Measurements from ENCODE around the gene KIFC3. TPM values are rescaled to one million over a fixed set of nuclear protein-coding genes. Genes with fewer than 3 reads are reported as not detected.
"Not testable (repeated sequence)": the region's sequence is repeated elsewhere in the genome, so short reads cannot be mapped to it uniquely, and the experiment has no call there.

The KIFC3 gene
- total RNA-seq, 4 donors from 2014 or later: 116 to 206 (median 164) TPM

DNA sequence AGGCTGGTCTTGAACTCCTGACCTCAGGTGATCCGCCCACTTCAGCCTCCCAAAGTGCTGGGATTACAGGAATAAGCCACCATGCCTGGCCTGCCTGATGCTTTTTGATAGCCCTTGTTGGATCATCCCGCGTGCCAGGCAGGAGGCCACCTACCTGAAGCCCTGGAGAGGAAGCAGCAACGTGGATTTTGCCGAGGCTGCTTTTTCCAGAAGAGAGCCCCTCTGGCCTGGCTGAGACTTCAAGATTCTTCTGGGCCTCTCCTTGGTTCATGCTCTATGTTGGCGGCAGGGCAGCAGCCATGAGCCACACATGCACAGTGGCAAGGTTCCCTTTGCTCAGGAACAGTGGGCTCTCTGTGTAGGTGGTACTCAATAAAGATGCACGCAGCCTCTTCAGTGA is 55.2 kb downstream of the KIFC3 start:
- WGBS, 2 donors: 92 to 97% methylated on average over 7 of the region's 7 CpGs
- TF ChIP-seq CTCF (IDR thresholded peaks at IDR 0.05): no peak
- TF ChIP-seq POLR2A (IDR thresholded peaks at IDR 0.05): no peak
- intact Hi-C loops (cut with DNase I; ENCODE audit: low total_unique reads): no loop called here
- DNase-seq (ENCODE audit: low spot score in 2 of 2): no peak
- no peak overlapping the region for H3K4me3 ChIP-seq (ENCODE audit: low read depth, poor library complexity, severe bottlenecking)

DNA sequence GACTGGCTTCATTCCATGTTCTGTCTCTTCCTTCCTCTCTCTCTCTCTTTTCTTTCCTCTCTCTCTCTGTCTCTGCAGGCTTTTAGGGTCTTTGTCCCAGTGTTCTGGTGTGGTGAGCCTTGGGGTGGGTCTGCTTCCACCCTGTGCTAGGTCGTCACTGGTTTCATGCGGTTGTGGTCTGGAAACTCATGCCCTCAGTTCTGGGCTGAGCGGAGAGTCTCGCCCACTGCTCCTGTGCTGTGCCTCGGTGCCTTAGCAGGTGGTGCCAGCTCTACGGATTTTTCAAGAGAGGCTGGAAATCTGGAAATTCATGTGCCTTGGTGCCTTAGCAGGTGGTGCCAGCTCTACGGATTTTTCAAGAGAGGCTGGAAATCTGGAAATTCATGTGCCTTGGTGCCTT is 56.0 kb downstream of the KIFC3 start:
- H3K4me3 ChIP-seq (ENCODE audit: low read depth, poor library complexity, severe bottlenecking); DNase-seq (ENCODE audit: low spot score in 2 of 2); intact Hi-C loops (cut with DNase I; ENCODE audit: low total_unique reads): not testable (repeated sequence)
- WGBS, 2 donors: 91 to 92% methylated on average over 7 of the region's 7 CpGs

- WGBS, 2 donors: 98 to 99% methylated on average over 3 of the region's 3 CpGs
- no peak for TF ChIP-seq CTCF (IDR thresholded peaks at IDR 0.05)
- TF ChIP-seq POLR2A (IDR thresholded peaks at IDR 0.05): no peak
- intact Hi-C loops (cut with DNase I; ENCODE audit: low total_unique reads): no loop called here
- DNase-seq (ENCODE audit: low spot score in 2 of 2): no peak
- H3K4me3 ChIP-seq (ENCODE audit: low read depth, poor library complexity, severe bottlenecking): no peak overlapping the region
Measured at GRCh38 chr16:57745768-57746167, 56.5 kb downstream of the KIFC3 start.

DNA sequence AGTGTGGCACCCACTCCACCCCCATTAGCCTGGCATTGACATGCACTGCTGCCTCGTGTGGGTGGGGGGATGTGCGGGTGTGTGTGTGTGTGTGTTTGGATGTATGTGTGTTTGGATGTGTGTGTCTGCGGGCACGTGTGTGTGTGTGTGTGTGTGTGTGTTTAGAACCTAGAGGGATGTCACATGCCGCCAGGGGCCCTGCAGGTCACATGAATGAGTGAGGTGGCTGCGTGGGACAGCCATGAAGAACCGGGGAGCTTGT is 57.7 kb downstream of the KIFC3 start:
- TF ChIP-seq POLR2A (IDR thresholded peaks at IDR 0.05): no peak
- no peak for TF ChIP-seq CTCF (IDR thresholded peaks at IDR 0.05)
- DNase-seq (ENCODE audit: low spot score in 2 of 2): no peak
- 76 to 90% methylated on average over 6 to 7 of the region's 7 CpGs for WGBS, 2 donors
- H3K4me3 ChIP-seq (ENCODE audit: low read depth, poor library complexity, severe bottlenecking): no peak overlapping the region
- intact Hi-C loops (cut with DNase I; ENCODE audit: low total_unique reads): no loop called here

DNA sequence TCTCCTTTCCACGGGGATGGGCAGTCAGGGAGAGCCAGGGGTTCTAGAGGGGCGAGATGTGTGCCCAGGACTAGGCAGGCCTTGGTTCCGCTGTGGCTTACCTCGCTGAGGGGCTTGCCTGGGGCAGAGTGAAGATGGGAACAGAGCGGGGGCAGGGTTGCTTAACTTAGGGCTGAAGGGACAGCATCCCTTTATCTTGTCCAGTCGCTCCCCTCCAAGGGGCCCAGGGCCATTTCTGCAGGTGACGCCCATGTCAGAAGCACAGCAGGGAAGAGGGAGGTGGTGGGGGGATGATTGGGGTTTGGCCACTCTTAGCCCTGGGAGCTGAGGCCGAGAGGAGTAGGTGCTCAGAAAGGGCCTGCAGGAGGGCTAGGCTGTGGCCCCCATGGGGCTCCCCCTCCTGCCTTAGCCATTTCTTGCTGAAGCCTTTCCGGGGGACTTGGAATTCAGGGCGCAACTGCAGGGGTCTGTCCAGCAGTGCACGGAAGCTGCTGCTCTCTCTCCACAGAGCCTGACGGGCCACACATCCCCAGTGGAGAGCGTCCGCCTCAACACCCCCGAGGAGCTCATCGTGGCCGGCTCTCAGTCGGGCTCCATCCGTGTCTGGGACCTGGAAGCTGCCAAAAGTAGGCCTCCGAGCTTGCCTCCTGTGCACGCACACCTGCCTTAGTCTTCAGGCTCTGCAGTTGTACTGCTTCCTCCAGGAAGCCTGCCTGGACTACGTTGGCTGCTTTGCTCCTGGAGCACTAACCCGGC is 58.2 kb downstream of the KIFC3 start:
- intact Hi-C loops (cut with DNase I; ENCODE audit: low total_unique reads): no loop called here
- WGBS, 2 donors: 86 to 95% methylated on average over 11 to 20 of the region's 23 CpGs
- DNase-seq (ENCODE audit: low spot score in 2 of 2): no peak
- TF ChIP-seq CTCF (IDR thresholded peaks at IDR 0.05): no peak
- no peak for TF ChIP-seq POLR2A (IDR thresholded peaks at IDR 0.05)
- H3K4me3 ChIP-seq (ENCODE audit: low read depth, poor library complexity, severe bottlenecking): no peak overlapping the region

GRCh38 chr16:57743458-57743857 is 58.8 kb downstream of the KIFC3 start:
- TF ChIP-seq POLR2A (IDR thresholded peaks at IDR 0.05): no peak
- no peak for TF ChIP-seq CTCF (IDR thresholded peaks at IDR 0.05)
- intact Hi-C loops (cut with DNase I; ENCODE audit: low total_unique reads): no loop called here
- WGBS, 2 donors: 84 to 90% methylated on average over 10 of the region's 10 CpGs
- DNase-seq (ENCODE audit: low spot score in 2 of 2): no peak
- H3K4me3 ChIP-seq (ENCODE audit: low read depth, poor library complexity, severe bottlenecking): no peak overlapping the region
